SH-SY5Y (cell line): ENCODE measurements around the gene COL4A3.

ENCODE experiments used
- GATA2 ChIP-seq: IDR thresholded peaks from 2 replicates; pipeline ENCODE4 v1.6.1; 2011; ENCODE audit warnings: mild to moderate bottlenecking, low read depth, low read length
- GATA3 ChIP-seq: IDR thresholded peaks from 2 replicates; pipeline ENCODE4 v1.6.1; 2011; ENCODE audit warnings: low read depth, mild to moderate bottlenecking, low read length, moderate library complexity

DNA sequence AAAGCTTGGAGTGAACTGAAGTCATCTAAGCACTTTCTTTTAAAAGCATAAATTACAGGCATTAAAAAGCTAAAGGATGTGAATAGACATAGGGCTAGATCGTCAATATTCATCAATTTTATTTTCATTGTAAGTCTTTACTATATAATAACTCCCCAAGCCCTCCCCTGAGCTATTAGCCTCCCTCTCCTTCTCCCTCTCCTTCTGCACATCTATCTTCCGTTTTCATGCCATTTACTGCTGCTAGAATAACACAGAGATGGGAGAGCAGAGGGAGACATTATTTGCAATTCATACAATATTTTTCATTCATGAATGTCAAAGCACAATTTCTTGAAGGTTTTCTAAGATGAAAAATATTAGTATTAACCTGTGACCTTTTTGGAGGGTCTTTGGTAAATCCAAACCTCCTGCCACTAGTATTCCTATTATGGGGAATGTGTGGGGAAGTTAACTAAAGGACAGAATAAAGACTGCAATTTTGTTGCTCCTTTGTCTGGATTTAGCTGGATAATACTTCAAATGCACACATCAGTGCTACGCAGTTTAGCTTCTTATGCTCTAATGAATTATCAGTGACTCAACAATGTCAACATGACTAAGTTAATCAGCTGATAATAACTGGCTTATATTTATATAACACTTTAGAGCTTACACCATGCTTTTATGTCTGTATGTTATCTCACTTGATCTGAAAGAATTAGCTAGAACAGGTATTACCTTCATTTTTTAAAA, 132.4 kb downstream of the COL4A3 start:
- TF ChIP-seq GATA2 = no peak
- no peak for TF ChIP-seq GATA3
